GM20431 (cell line): ENCODE measurements around the gene LNPEP.
"Not testable (repeated sequence)": the region's sequence is repeated elsewhere in the genome, so short reads cannot be mapped to it uniquely, and the experiment has no call there.

Experiments
- in situ Hi-C: fragments of 300-500 bp; cut with MseI, MboI; formaldehyde crosslinking; loops from one replicate; pipeline ENCODE4 v1.15.0; 2020; ENCODE audit warnings: low sequenced_read_pairs; ENCODE audit not compliant: unreplicated experiment

LNPEP gene

DNA sequence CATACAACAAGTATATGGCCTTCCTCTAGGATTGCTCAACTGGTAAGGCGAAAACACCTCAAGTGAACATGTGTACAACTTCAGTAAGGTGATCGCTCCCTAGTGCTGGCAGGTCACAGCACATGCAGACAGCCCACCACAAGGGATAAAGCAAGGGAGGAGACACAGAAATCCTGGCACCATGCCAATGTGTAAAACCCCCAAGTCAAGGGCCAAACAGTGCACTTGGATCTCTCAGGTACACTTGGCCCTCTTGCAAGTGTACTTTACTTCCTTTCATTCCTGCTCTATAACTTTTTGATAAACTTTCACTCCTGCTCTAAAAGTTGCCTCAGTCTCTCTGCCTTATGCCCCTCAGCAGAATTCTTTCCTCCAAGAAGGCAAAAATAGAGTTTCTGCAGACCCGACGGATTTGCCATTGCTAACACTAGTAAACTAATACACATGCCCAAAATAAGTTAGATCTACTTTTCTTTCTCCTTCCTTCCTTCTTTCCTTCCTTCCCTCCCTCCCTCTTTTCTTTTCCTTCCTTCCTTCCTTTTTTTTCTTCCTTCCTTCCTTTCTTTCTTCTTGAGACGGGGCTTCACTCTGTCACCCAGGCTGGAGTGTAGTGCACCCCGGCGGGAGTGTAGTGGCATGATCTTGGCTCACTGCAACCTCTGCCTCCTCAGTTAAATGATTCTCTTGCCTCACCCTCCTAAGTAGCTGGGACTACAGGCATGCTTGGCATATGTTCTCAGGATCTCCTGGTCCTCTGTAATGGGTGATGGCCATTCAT is 6.8 kb upstream of the LNPEP start:
- in situ Hi-C loops: no loop called here

DNA sequence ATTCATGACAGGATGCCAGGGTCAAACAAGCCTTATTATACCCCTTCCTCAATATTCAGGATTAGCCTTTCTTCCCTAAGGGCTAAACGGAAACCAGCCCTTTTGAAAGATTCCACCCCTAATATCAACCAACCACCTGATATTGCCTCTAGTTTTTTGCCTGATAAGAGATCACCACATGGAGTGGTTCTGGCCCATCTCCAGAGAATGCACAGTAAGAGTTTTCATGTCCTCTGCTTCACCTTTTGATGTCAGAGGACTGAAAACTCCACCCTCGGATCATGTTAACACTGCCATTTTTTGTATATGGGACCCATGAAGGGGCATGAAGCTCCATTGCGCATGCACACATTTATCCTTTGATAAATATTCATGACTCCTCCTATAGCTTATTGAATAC is 5.8 kb upstream of the LNPEP start:
- in situ Hi-C loops: no loop called here

DNA sequence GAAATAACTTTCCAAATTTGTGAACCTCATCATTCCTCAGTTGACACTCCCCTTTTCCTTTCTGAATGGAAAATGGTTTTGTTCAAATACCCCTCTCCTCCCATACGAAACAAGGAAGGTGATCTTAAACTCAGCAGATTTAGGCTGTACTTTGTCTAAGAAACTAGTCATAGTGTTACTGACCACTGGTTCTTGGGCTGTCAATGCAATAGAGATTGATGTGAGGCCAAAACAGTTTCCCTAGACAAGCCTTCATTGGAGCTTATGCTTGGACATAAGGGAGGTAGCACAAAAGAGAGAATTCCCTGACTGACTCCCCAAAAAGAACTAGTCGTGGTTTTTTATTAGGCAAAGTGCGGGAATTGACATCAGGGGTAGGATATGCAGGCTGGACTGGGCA is 5.3 kb upstream of the LNPEP start:
- in situ Hi-C loops: no loop called here

DNA sequence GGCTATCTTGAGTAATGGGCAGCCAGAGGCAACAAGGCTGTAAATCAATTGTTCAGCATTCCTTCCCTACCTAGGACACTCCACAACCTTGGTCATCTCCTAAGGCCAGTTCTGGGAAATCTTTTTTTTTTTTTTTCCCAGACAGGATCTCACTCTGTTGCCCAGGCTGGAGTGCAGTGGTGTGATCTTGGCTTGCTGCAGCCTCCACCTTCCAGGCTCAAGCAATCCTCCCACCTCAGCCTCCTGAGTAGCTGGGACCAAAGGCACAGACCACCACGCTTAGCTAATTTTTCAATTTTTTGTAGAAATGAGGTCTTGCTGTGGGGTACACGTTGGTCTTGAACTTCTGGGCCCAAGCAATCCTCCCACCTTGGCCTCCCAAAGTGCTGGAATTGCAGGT is 4.8 kb upstream of the LNPEP start:
- in situ Hi-C loops: not testable (repeated sequence)

DNA sequence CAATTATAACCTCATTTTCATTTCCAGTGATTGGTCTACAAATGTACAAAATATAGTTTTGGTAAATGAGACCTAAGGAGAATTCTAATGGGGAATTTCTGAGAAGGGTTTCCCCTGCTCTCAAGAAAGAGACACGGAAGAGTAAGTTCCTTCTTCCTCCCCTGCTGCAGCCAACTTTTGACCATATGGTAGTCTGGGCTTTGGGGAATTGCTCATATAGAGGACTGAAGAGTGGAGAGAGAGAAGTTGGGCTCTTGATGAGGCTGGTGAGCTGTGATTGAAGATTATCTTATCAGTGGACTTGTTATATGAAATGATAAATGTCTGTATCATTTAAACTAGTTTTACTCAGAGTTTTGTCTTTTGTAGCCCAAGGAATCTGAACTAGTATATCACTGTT is 4.3 kb upstream of the LNPEP start:
- in situ Hi-C loops: no loop called here

DNA sequence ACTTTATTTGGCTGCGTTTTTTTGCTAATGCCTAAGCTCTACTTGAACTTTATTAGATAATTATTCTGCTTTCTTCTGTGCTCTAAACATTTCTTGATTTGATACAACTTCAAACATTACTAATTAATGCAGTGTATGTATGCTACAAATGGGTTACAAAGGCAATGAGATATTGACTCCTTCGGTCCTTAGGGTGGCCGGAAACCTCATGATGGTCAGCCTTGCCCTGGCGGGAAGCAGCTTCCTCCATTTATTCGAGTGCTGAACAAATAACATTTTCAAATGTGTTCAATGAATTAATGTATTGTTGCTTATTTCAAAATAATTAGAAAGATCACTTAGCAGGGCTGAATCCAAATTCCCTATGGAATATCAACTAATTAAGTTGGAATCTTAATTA is 3.9 kb upstream of the LNPEP start:
- in situ Hi-C loops: no loop called here

DNA sequence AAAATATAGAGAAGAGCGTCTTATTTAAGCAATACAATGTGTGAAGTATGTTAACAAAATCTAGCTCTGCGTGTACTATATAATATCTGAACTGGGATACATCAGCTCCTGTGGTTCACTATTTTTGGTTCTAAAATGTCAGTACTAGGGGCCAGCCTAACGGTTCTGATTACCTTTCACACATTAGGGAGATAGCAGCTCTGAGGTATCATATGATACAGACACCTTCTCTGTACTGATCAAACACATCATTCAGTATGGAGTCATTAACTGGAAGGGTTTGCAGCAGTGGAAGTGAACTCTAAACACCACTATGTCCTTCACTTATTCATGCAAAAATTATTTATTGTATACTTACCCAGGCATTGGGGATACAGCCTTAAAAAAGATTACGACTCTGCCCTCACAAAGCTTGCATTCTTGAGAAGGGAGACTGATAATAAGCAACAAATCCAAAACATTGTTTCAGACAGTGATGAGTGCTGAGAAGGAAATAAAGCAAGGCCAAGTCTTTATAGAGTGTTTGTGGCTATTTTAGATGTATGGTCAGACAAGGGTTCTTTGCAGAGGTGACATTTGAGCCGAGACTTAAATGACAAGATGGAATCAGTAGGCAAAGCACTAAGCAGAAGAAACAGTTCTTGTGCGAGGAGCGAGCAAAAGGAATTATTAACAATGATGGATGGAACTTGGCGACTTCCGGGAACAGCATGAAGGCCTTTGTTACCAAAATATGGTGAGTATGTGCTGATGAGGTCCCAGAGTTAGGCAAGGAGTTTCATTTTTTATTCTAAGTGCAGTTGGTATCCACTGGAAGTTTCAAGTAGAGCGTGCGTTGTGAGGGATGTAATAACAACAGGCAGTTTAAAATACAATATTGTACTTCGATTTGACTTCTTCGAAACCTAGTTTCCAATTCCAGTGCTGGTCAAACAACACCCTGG is 1.8 kb upstream of the LNPEP start:
- in situ Hi-C loops: no loop called here

DNA sequence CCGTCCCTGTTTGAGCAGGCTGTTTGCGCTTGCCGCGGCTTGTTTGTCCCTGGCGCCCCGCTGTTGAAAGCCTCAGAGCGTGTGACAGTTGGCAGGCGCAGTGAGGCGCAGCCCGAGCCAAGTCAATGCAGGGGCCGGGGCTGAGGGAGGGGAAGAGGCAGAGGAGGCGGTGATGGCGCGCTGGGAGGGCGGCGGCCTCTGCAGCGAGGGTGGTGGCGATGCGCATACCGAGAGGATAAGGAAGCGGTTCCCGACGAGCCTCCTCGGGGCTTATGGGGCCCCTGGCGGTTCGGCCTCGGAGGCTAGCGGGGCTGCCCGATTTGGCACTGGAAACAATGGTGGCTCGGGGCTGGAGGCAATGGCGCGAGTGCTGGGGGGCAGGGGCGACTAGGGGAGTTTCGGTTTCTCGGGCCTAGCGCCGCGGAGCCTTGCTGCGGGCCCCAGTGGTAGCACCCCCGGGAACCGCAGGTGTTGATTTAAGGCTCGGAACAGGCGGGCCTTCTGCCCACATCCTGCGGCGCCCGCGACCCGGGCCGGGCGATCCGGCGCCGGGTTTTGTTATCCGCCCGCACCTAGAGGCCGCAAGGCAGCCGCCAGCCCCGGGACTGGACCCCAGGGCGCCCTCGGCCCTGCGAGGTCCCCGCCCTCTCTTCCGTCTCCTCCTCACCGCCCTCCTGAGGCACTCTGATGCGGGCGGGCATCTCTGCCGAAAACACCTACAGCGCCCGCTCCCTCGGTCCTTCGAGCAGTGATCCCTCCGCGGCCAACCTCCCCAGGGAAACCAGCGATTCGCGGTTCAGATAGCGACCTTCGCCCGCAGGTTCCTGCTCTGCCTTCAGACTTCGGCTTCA is 947 bp upstream of the LNPEP start:
- in situ Hi-C loops: no loop called here

DNA sequence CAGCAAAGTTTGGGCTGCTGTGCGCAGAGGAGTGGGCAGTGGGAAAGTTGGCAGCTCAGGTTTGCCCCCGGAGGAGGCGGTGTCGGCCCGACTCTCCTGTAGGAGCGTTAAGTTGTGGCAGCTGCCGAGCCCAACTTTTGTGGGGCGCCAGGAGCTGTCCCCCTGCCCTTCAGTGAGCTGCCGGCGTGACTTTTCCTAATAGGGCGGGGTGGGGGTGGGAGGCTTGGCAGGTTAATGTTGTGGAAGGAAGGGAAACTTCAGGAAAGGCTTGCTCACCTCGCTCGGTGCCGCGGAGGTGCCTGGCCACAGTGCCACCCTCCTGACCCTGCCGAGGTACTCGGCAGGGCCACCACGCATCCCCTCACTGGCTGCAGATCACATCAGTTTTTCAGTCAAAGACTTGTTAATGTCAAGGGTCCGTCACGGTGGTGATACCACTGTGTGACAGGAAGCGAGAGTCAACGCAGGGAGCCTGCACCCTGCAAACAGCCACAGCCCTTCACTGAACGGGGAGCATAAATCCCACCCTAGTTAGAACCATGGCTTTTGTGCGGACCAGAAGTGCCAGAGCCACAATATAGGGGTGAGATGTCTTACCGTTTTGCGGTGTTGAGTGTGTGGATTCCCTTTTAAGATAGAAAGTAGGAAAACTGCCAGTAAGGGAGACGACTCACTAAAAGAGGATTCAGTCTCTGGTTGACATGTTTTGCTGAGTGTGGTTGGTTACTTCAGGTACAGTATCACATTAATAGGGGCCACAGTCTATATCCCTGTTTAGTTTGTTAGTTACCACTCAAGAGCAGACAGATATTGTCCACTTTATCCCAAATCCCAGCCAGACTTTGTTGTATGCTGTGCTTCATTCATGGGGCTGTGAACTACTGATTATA is 796 bp downstream of the LNPEP start:
- in situ Hi-C loops: no loop called here

DNA sequence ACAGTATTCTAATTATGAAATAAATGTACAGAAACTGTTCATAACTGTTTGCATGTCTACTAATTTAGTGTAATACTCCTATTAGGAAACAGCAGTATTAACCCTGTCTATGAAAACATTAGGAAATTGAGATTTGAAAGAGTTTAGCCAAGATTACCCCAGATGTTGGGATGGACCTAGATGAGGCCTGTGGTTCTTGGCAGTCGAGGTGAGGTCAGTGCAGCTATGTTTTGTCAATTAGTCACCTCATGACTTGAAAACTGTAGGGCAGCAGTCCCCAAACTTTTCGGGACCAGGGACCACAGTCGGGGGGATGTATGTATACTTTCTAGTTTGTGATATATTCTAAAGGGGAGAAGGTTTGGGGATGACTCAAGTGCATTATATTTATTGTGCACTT is 4.7 kb downstream of the LNPEP start:
- in situ Hi-C loops: no loop called here

DNA sequence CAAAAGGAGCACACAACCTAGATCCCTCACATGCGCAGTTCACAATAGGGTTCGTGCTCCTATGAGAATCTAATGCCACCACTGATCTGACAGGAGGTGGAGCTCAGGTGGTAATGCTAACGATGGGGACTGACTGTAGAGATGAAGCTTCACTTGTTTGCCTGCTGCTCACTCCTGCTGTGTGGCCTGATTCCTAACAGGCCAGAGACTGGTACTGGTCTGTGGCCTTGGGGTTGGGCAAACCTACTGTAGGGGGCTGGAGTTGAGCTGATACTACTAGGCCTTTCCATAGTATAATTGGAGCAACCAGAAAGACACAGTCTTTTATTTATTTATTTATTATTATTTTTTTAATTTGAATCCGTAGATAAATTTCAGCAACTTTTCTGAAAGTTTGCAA is 5.3 kb downstream of the LNPEP start:
- in situ Hi-C loops: no loop called here

DNA sequence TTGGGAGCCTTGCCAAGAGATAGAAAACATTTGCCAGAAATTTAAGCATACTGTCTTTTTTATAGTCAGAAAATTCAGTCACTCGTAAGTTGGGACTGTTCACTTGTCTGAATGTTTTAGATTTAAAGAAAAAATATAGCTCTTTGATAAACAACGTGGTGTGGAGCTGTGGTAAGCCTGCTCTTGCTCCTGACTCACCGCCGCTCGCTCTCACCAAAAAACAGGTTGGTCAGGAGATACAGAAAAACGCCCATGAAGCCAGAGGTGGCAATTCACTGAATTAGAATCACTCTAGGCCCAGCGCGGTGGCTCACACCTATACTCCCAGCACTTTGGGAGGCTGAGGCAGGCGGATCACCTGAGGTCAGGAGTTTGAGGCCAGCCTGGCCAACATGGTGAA is 6.2 kb downstream of the LNPEP start:
- in situ Hi-C loops: no loop called here

DNA sequence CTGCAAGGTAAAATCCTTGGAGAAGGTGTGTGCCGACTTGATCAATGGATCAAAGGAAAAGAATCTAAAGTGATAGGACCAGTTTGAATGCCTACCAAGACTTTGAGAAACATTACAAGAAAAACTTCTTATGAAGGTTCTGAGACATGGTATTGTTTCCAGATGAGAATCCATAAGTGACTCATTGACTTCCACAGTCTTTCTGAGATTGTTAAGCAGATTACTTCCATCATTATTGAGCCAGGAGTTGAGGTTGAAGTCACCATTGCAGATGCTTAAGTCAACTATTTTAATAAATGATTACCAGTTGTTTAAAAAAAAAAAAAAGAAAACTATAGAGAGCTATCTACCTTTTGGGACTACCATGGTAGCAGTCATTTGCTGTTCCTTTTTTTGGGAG is 7.0 kb downstream of the LNPEP start:
- in situ Hi-C loops: no loop called here

DNA sequence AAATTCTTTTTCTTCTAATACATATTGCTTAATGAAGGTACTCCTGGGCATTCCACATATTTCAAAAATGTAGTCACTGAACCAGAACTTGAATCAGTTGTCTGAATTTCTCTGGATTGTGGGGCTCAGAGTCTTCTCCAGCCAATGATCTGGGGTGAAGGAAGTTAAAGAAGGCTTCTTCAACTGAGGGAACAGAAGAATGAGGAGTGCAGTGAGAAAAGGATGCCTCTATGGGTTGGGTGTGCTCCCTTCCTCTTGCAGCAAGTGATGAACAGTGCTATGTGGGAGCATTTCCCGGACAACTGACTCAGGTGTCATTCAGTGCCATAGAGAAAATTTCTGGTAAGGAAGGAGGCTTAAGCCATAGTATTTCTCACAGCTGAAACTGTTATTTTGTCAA is 7.9 kb downstream of the LNPEP start:
- in situ Hi-C loops: no loop called here

DNA sequence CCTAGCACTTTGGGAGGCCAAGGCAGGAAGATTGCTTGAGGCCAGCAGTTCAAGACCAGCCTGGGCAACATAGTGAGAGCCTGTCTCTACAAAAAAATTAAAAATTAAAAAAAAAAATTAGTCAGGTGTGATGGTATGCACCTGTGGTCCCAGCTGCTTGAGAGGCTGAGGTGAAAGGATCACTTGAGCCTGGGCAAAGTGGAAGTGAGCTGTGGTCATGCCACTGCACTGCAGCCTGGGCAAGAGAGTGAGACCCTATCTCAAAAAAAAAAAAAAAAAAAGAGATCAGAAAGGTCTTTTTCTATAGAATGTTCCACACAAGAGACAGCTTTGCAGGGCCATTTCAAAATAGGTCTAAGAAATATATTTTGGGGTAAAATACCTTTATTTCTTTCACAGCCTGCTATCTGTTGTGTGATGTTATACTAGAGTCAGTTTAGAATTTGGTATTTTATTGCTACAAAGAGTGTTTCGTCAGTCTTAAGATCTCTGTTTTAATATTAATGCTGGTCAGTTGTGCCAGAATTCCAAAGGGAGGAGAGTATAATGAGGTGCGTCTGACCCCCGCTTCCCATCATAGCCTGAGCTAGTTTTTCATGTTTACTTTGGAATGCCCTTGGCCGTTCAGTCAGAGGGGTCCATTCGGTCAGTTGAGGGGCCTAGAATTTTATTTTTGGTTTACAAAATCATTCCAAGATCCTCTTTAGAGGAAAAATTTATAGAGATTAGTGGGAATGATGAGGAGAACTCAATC is 9.4 kb downstream of the LNPEP start:
- in situ Hi-C loops: no loop called here

DNA sequence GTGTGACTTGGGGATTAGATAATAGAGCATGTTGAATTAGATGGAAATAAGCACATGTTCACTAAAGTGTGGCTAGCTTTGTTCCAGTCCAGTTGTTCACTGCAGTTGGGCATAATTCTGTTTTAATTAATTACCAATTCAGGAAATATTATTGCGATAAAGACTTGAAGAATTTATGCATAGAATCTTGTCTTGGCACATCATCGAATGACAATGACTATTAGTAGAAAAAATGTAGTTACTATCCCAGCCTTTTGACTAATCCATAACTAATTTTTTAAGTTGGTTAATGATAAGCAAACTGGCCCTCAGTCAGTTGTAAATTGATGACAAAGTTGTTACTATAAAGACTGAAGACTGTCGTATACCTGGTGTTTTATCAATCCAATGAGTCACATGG is 10.5 kb downstream of the LNPEP start:
- in situ Hi-C loops: no loop called here

DNA sequence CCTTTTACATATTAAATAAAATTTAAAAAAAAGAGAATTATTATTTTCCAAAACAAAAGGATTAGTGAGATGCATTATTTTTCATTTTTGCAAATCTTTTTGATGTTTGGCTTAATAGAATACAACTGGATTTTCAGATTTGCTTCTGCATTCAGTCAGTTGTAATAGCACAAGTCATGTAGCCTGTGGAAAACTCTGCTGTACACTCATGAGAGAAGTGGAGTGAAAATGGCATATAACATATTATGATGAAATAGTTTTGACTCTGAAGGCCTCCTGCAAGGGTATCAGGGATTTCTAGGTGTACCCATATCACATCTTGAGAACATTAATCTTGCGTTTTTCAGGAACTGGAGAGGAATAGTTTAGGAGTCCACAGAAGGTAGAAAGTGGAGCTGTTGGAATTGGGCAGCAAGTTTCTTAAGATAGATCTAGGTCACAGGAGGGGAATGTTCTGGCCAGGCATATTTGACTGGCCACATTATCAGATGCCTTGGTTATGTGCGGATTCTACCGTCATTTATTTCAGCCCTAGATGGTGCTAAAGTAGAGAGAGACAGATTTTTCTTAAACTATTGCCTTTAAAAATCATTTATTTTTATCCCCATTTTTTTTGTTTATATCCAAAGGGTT is 16.4 kb downstream of the LNPEP start:
- in situ Hi-C loops: no loop called here

DNA sequence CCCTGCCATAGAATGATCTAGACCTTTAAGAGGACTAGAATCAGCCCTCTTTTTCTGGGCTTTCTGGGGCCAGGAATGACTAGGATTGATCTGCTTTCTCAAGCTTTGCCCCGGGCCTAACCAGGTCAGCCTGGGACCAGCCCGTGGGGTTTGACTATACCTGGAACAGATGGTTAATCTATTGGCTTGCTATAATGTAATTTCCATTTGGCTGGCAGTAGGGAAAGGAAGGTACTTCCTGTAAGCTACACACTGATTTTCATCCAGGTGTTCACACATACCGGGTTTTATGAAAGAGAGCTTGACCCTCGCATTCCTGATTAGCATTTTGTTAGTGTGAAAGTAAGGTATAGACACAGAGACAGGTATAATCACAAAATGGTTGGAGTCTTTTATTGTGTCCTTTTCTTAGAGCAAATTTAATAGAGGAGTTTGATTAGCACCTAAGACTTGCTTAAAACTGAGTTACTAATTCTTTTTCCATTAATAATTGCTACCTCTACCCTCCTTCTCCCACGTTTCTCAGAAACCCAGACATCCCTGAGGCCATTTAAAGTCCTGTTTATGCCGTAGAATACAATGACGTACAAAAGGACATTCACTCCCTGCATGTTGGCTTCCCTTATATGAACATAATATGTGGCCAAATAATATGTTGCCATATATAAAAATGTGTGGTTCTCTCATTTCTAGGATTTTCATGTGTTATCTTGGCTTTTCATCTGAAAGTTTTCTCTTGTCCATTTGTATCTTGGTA is 17.3 kb downstream of the LNPEP start:
- in situ Hi-C loops: no loop called here
